HG03432 (cell line): ENCODE measurements around the gene ATMIN.
A peak's percentile ranks its signal among the peaks of the same experiment; 100 is the strongest.

Source experiments
- ATAC-seq: cut with Tn5 transposase; IDR thresholded peaks from one replicate; pipeline ENCODE4 v1.9.1; 2021; ENCODE audit warnings: mild to moderate bottlenecking, moderate library complexity; ENCODE audit not compliant: unreplicated experiment

ATMIN gene

GRCh38 chr16:81061871-81062608, 26.4 kb downstream of the ATMIN start:
- ATAC-seq = no peak

GRCh38 chr16:81066681-81067080, 31.0 kb downstream of the ATMIN start:
- no peak for ATAC-seq

- ATAC-seq = no peak
These were observed 31.5 kb downstream of the ATMIN start for GRCh38 chr16:81067166-81067565.

DNA sequence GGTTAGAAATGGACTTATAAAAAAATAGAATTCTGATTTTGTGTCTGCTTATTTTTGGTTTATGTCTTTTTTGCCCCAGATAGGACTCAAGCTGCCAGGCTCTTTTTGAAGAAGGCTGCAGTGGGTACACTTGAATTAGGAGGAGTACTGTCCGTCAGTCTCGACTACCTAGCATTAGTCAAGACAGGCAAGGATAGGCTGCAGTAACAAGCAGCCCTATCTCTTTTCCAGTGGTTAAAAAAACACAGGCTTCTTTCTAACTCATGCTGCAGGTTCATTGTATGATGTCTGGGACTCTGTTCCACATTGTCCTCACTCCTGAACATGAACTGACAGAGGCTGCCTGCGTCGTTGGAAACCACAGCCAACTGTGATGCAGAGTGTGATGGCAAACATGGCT, 33.4 kb downstream of the ATMIN start:
- ATAC-seq = no peak

GRCh38 chr16:81070979-81071378, 35.3 kb downstream of the ATMIN start:
- no peak for ATAC-seq

DNA sequence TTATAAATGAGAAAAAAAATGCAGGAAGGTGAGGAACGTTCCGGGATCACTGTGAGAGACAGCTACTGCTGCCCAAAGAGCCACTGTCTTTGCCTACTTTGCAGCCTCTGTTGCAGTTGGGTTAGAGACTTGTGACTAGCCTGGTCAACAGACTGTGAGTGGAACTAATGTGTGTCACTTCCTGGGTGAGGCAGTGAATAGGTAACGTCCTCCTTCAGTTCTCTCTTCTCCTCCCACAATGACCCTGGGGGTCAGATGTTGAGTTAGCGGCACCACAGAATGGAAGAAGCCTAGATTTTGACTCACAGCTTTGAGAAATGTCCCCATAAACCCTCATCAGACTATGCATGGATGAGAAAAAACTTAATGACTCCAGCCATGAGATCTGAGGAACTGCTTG, 36.2 kb downstream of the ATMIN start:
- no peak for ATAC-seq

- ATAC-seq = no peak
These were observed 38.1 kb downstream of the ATMIN start for GRCh38 chr16:81073560-81074330.

DNA sequence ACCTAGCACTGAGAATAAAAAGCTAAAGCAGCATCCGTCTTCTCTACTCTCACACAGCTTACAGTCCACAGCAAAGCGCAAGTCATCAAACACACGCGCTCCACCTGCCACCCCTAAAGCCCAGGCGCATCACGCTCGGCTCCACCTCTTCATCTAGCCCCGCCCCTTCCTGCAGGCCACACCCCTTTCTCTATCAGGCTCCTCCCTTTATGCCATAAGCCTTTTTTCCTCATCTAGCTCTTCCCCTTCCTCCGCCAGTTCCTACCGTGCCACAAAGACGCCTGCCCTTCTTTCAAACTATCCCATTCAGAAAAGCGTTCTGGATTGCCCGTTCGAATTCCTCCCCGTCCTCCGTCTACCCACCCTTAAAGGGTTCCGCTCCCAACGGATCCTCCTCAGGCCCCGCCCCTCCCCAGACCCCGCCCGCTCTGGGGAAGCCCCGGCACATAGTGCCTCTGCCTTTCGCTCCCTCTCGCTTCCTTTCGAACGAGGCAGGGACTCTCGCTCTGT, 41.0 kb downstream of the ATMIN start:
- peak; percentile 86 for ATAC-seq

- peak; percentile 97 for ATAC-seq
These were observed 41.7 kb downstream of the ATMIN start, which contains the start of gene C16orf46 for GRCh38 chr16:81077076-81077940. Gene C16orf46, minus strand, starts transcription at chr16:81077238. Its CDS starts 13,283 bp downstream, at chr16:81063955.

- no peak for ATAC-seq
These were observed 44.6 kb downstream of the ATMIN start for GRCh38 chr16:81080233-81080632.

GRCh38 chr16:81081014-81081413, 45.4 kb downstream of the ATMIN start:
- no peak for ATAC-seq

- no peak for ATAC-seq
These were observed 53.2 kb downstream of the ATMIN start for GRCh38 chr16:81088836-81089235.

DNA sequence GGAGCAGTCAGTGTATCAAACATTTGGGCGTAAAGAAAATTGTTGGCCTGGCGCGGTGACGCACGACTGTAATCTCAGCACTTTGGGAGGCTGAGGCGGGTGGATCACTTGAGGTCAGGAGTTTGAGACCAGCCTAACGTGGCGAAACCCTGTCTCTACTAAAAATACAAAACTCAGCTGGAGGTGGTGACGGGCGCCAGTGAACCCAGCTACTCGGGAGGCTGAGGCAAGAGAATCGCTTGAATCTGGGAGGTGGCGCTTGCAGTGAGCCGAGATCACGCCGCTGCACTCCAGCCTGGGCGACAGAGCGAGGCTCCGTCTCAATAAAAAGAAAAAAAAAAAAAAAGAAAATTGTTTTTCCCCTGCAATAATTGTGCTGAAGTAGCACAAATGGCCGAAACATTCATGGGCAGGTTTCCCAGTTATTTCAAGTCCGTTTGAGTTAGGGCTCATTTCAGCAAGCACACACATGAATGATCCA, 59.2 kb downstream of the ATMIN start:
- ATAC-seq = no peak

GRCh38 chr16:81095653-81095952, 60.0 kb downstream of the ATMIN start:
- ATAC-seq = peak; percentile 6

DNA sequence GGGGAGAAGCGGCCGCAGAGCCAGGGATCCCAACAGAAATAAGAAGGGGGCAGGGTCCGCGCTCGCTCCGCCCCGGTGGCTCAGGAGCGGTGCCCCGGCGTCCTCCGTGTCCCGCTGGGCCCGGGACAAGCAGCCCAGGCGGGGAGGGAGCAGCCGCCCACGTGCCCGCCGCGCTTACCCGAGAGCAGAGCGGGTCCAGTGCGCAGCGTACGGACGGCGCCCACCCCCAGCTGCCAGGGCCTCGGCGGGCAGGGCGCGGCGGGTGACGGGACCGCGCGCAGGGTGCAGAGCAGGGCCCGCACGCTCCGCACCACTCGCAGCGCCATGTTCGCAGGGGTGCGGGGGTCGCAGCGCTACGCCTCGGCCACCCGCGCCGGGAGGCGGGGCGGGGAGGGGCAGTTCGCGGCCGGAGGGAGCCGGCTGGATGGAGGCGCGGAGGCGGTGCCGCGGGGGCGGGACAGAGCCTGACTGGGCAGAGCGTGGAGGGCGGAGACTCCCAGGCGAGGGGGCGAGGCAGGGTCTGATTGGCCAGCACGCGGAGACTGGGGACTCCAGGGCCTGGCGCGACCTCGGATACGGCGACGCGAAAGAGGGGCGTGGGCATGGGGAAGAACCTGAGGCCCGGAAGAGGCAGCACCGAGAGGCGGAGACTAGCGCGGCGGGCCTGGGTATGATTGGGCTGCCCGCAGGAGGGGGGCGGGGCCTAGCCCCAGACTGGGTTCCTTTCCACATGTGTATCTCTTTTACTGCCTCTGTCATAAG, 60.5 kb downstream of the ATMIN start, which contains the start of gene GCSH:
TSS of gene GCSH (minus strand) at position 443 of the 762 bp plus-strand sequence. CDS start at position 326, 117 bp downstream.
- ATAC-seq = peak; percentile 99

- no peak for ATAC-seq
These were observed 61.1 kb downstream of the ATMIN start for GRCh38 chr16:81096715-81097208.
